GM23338 (cell line): ENCODE measurements around the gene SMOC2. TPM values are rescaled to one million over a fixed set of nuclear protein-coding genes. Genes with fewer than 3 reads are reported as not detected.

Experiments used
- ATAC-seq: fragments of 200-7000 bp; cut with Tn5 transposase; 3 replicates; pipeline ENCODE4 v1.9.1; 2020
- DNase-seq: peaks from one replicate; pipeline ENCODE4 v3.0.0-alpha.2; 2015; ENCODE audit warnings: low spot score
- H2AFZ ChIP-seq: fragments of 200-600 bp; sonication (generic); 2 replicates; pipeline ENCODE4 v1.8.0; 2016; ENCODE audit warnings: antibody characterized with exemption, mild to moderate bottlenecking, moderate library complexity
- H3F3A ChIP-seq: fragments of 200-600 bp; sonication (generic); replicated peaks from 2 replicates; pipeline ENCODE4 v1.8.0; 2017; ENCODE audit warnings: antibody characterized with exemption, mixed run types, low read depth
- H3K27ac ChIP-seq: fragments of 200-600 bp; sonication (generic); 2 replicates; pipeline ENCODE4 v1.6.1; 2016; ENCODE audit warnings: low read depth
- H3K27me3 ChIP-seq: fragments of 200-600 bp; sonication (generic); 2 replicates; pipeline ENCODE4 v1.8.0; 2016; ENCODE audit warnings: mild to moderate bottlenecking, mixed run types, moderate library complexity; ENCODE audit not compliant: insufficient read depth
- H3K36me3 ChIP-seq: fragments of 200-600 bp; sonication (generic); 2 replicates; pipeline ENCODE4 v1.8.0; 2016; ENCODE audit warnings: mild to moderate bottlenecking; ENCODE audit not compliant: insufficient read depth
- H3K4me1 ChIP-seq: fragments of 200-600 bp; sonication (generic); 2 replicates; pipeline ENCODE4 v1.8.0; 2016; ENCODE audit warnings: mild to moderate bottlenecking, moderate library complexity; ENCODE audit not compliant: insufficient read depth
- H3K4me2 ChIP-seq: fragments of 200-600 bp; sonication (generic); 2 replicates; pipeline ENCODE4 v1.7.1; 2017; ENCODE audit warnings: mixed run types
- H3K4me3 ChIP-seq: fragments of 200-600 bp; sonication (generic); 2 replicates; pipeline ENCODE4 v1.6.1; 2016; ENCODE audit warnings: mixed run types
- H3K79me2 ChIP-seq: fragments of 200-600 bp; sonication (generic); replicated peaks from 2 replicates; pipeline ENCODE4 v1.8.0; 2017; ENCODE audit warnings: mild to moderate bottlenecking; ENCODE audit not compliant: insufficient read depth
- H3K9me2 ChIP-seq: fragments of 200-600 bp; sonication (generic); 2 replicates; pipeline ENCODE4 v1.8.0; 2017; ENCODE audit not compliant: insufficient read depth
- H4K20me1 ChIP-seq: fragments of 200-600 bp; sonication (generic); replicated peaks from 2 replicates; pipeline ENCODE4 v1.8.0; 2017; ENCODE audit warnings: mild to moderate bottlenecking; ENCODE audit not compliant: insufficient read depth
- H3K27ac Mint-ChIP-seq: 2 replicates; pipeline ENCODE4 v1.8.0; 2020; ENCODE audit warnings: inconsistent platforms, mild to moderate bottlenecking, moderate library complexity, mixed read lengths
- H3K27me3 Mint-ChIP-seq: 3 replicates; pipeline ENCODE4 v1.8.0; 2022; ENCODE audit warnings: low read depth, mild to moderate bottlenecking, moderate library complexity, mixed read lengths, inconsistent platforms; ENCODE audit not compliant: insufficient read depth, poor library complexity
- H3K36me3 Mint-ChIP-seq: 3 replicates; pipeline ENCODE4 v1.8.0; 2021; ENCODE audit warnings: low read depth, mild to moderate bottlenecking, inconsistent platforms, moderate library complexity, mixed read lengths
- H3K4me1 Mint-ChIP-seq: 3 replicates; pipeline ENCODE4 v1.8.0; 2020; ENCODE audit warnings: mild to moderate bottlenecking, inconsistent platforms, mixed read lengths
- H3K4me3 Mint-ChIP-seq: 3 replicates; pipeline ENCODE4 v1.8.0; 2021; ENCODE audit warnings: moderate library complexity, mild to moderate bottlenecking, inconsistent platforms, mixed read lengths
- H3K9me3 Mint-ChIP-seq: 3 replicates; pipeline ENCODE4 v1.8.0; 2020; ENCODE audit warnings: moderate library complexity, mild to moderate bottlenecking, inconsistent platforms, mixed read lengths
- CREB1 ChIP-seq: fragments of 250-450 bp; sonication (Bioruptor Pico); IDR thresholded peaks from 2 replicates; pipeline ENCODE4 v1.5.0; 2020; ENCODE audit warnings: low read depth, mild to moderate bottlenecking, moderate library complexity
- CTCF ChIP-seq, 2 experiments: fragments of 200-600 bp in 1 of 2; sonication (generic) in 1 of 2; conservative IDR thresholded peaks; 2 replicates each; pipeline versions ENCODE4 v1.5.1 to v1.6.1; 2016 to 2017; ENCODE audit warnings: antibody characterized with exemption in 2 of 2, low read depth in 2 of 2, mild to moderate bottlenecking in 2 of 2, moderate library complexity in 1 of 2
- EZH2phosphoT487 ChIP-seq: fragments of 200-600 bp; sonication (generic); IDR thresholded peaks from one replicate; pipeline ENCODE4 v1.8.1; 2018; ENCODE audit warnings: antibody characterized with exemption; ENCODE audit not compliant: unreplicated experiment
- POLR2AphosphoS5 ChIP-seq: IDR thresholded peaks from 2 replicates; pipeline ENCODE4 v1.6.1; 2016; ENCODE audit warnings: antibody characterized with exemption, low read depth
- ZNF331 ChIP-seq: fragments of 250-450 bp; sonication (Bioruptor Pico); IDR thresholded peaks from 2 replicates; pipeline ENCODE4 v1.5.0; 2020; ENCODE audit warnings: low read depth, mild to moderate bottlenecking, moderate library complexity
- ZNF462 ChIP-seq: fragments of 250-450 bp; sonication (Bioruptor Pico); IDR thresholded peaks from 2 replicates; pipeline ENCODE4 v1.5.0; 2020; ENCODE audit warnings: mild to moderate bottlenecking, moderate library complexity
- polyA plus RNA-seq: library from polyadenylated mRNA; unstranded; fragments of >200 nt; fragmentation: Nextera tagmentation; extraction: Ambion mirVana; gene quantifications from 2 replicates; pipeline ENCODE4 v1.2.1, GENCODE V29; 2016
- total RNA-seq: library from RNA; depleted of rRNA; stranded (reverse); fragments of >200 nt; shearing (Covaris generic); gene quantifications from 2 replicates; pipeline ENCODE4 v1.2.3, GENCODE V29; 2014

The SMOC2 gene
- total and polyA plus RNA-seq, 2 experiments from 2014 or later, result 4.3 to 6.5 TPM

- DNase-seq, result no peak
- H3K27ac Mint-ChIP-seq, result no peak overlapping the region
Observed at GRCh38 chr6:168605964-168606363, 165.0 kb downstream of the SMOC2 start.

More at GRCh38 chr6:168605964-168606363, 165.0 kb downstream of the SMOC2 start:
- Mint-ChIP-seq H3K27me3 (peaks cover 1% of the 10 kb centered on the region), H3K4me3 (no peak overlapping the region), H3K9me3 (no peaks in the 10 kb centered on the region; the same call in 2 of the 3 replicates), H3K36me3 (no peaks in the 10 kb centered on the region; the same call in 2 of the 3 replicates), H3K4me1 (peaks cover 22% of the 10 kb centered on the region)
- Histone ChIP-seq H3F3A (no peaks in the 10 kb centered on the region), H3K4me2 (no peak overlapping the region), H3K27me3 (no peaks in the 10 kb centered on the region), H3K4me3 (no peak overlapping the region), H3K36me3 (no peaks in the 10 kb centered on the region), H3K4me1 (no peaks in the 10 kb centered on the region), H3K9me2 (no peaks in the 10 kb centered on the region), H3K27ac (no peak overlapping the region), H2AFZ (no peak overlapping the region), H3K79me2 (no peaks in the 10 kb centered on the region), H4K20me1 (no peaks in the 10 kb centered on the region)
- ATAC-seq, result no peak
- TF ChIP-seq EZH2phosphoT487 (no peak), CREB1 (CRISPR knock-in tag) (no peak), POLR2AphosphoS5 (no peak), ZNF331 (CRISPR knock-in tag) (no peak), CTCF (conservative IDR thresholded peaks at IDR 0.05; ENCODE audit: low read depth in 2 of 2) (no peak), ZNF462 (no peak)
